Smooth muscle cell (in vitro differentiated cells): Measurements from ENCODE around the gene GRAMD1B. TPM values are rescaled to one million over a fixed set of nuclear protein-coding genes. Genes with fewer than 3 reads are reported as not detected.

Experiments
- DNase-seq: peaks from one replicate; lab custom pipeline; 2025; ENCODE audit not compliant: unreplicated experiment; lab: John Stamatoyannopoulos, UW
- H2AFZ ChIP-seq: fragments of 200-600 bp; sonication (generic); 2 replicates; pipeline ENCODE4 v1.6.0; 2016; ENCODE audit warnings: antibody characterized with exemption, low read depth, mild to moderate bottlenecking
- H3F3A ChIP-seq: fragments of 200-600 bp; sonication (generic); 2 replicates; pipeline ENCODE4 v1.6.0; 2017; ENCODE audit warnings: antibody characterized with exemption, low read depth
- H3K27ac ChIP-seq: fragments of 200-600 bp; sonication (generic); 2 replicates; pipeline ENCODE4 v1.5.1; 2016; ENCODE audit warnings: low read depth, mild to moderate bottlenecking
- H3K27me3 ChIP-seq: fragments of 200-600 bp; sonication (generic); 2 replicates; pipeline ENCODE4 v1.6.1; 2016; ENCODE audit warnings: low read depth, mild to moderate bottlenecking
- H3K36me3 ChIP-seq: fragments of 200-600 bp; sonication (generic); 2 replicates; pipeline ENCODE4 v1.5.1; 2016; ENCODE audit warnings: low read depth
- H3K4me1 ChIP-seq: fragments of 200-600 bp; sonication (generic); 2 replicates; pipeline ENCODE4 v1.5.1; 2016; ENCODE audit warnings: low read depth
- H3K4me2 ChIP-seq: fragments of 200-600 bp; sonication (generic); 2 replicates; pipeline ENCODE4 v1.6.0; 2016; ENCODE audit warnings: mild to moderate bottlenecking
- H3K4me3 ChIP-seq: fragments of 200-600 bp; sonication (generic); 2 replicates; pipeline ENCODE4 v1.5.1; 2016; ENCODE audit warnings: mild to moderate bottlenecking
- H3K79me2 ChIP-seq: fragments of 200-600 bp; sonication (generic); 2 replicates; pipeline ENCODE4 v1.6.0; 2016; ENCODE audit warnings: low read depth, mild to moderate bottlenecking
- H3K9ac ChIP-seq: fragments of 200-600 bp; sonication (generic); 2 replicates; pipeline ENCODE4 v1.6.0; 2016; ENCODE audit warnings: low read depth
- H3K9me3 ChIP-seq: fragments of 200-600 bp; sonication (generic); replicated peaks from 2 replicates; pipeline ENCODE4 v1.5.1; 2016; ENCODE audit warnings: low read depth
- H4K20me1 ChIP-seq: fragments of 200-600 bp; sonication (generic); 2 replicates; pipeline ENCODE4 v1.6.0; 2016; ENCODE audit warnings: low read depth
- WGBS: methylation state at CpG from one replicate; pipeline ENCODE4 v1.1.7; 2016; ENCODE audit warnings: low lambda C conversion rate; 5-methylcytosine and 5-hydroxymethylcytosine counted together
- polyA plus RNA-seq: library from polyadenylated mRNA; unstranded; fragments of >200 nt; fragmentation: Nextera tagmentation; extraction: Ambion mirVana; gene quantifications from 2 replicates; pipeline ENCODE4 v1.2.1, GENCODE V29; 2016
- total RNA-seq: library from RNA; depleted of rRNA; stranded (reverse); fragments of >200 nt; gene quantifications from 2 replicates; pipeline ENCODE4 v1.2.3, GENCODE V29; 2014
- TF ChIP-seq, protein P1 (sequence below): fragments of 200-600 bp; sonication (generic); IDR thresholded peaks from 2 replicates; pipeline ENCODE4 v1.5.1; 2017; ENCODE audit warnings: borderline replicate concordance, mild to moderate bottlenecking, antibody characterized with exemption; ENCODE audit not compliant: insufficient read depth, poor library complexity, severe bottlenecking

GRAMD1B gene
- total and polyA plus RNA-seq, 2 experiments from 2014 or later: 2.4 to 3.4 TPM

DNA sequence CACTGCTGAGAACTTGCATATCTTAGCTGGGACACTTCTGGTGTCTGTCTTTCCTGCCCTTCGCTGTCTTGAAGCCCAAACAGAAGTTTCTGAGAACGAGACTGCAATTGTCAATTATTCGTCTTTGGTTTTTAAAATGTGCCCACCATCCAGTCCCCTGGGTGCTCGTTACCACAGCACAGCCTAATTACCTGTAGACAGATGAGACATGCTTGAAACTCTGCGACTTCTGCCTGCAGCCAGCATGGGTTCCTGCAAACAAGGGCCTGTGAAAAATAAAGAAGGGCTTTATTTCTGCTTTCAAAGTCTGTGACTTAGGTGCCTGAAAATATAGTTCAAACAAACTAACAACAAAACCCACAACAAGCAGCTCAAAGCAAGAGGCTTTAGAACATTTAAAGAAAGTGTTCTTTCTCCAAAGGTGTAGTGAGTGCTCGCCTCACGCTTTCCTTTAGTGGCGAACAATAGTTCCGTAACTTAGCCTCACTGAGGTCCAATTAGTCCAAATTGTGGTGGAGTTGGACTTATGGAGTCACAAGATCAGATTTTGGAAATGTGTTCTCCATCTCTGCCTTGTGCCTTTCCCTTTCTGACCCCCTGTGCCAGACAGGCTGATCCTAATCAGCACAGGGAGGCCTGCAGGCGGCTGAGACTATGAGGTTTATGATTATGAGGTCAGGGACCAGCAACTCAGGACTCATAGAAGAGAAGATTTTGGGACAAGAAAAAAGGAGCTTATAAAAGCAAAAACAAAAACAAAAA is 20.4 kb upstream of the GRAMD1B start:
- Histone ChIP-seq H3K27ac (no peak overlapping the region), H3K36me3 (no peaks in the 10 kb centered on the region), H3K79me2 (no peaks in the 10 kb centered on the region), H2AFZ (no peak overlapping the region), H3K27me3 (peaks cover 2% of the 10 kb centered on the region), H3F3A (no peaks in the 10 kb centered on the region), H3K4me2 (no peak overlapping the region), H3K4me1 (peaks cover 24% of the 10 kb centered on the region), H4K20me1 (no peaks in the 10 kb centered on the region), H3K9ac (no peak overlapping the region), H3K4me3 (no peak overlapping the region), H3K9me3 (no peaks in the 10 kb centered on the region)
- WGBS: 81% methylated on average over 10 of the region's 10 CpGs
- DNase-seq: no peak
- TF ChIP-seq, protein P1, sequence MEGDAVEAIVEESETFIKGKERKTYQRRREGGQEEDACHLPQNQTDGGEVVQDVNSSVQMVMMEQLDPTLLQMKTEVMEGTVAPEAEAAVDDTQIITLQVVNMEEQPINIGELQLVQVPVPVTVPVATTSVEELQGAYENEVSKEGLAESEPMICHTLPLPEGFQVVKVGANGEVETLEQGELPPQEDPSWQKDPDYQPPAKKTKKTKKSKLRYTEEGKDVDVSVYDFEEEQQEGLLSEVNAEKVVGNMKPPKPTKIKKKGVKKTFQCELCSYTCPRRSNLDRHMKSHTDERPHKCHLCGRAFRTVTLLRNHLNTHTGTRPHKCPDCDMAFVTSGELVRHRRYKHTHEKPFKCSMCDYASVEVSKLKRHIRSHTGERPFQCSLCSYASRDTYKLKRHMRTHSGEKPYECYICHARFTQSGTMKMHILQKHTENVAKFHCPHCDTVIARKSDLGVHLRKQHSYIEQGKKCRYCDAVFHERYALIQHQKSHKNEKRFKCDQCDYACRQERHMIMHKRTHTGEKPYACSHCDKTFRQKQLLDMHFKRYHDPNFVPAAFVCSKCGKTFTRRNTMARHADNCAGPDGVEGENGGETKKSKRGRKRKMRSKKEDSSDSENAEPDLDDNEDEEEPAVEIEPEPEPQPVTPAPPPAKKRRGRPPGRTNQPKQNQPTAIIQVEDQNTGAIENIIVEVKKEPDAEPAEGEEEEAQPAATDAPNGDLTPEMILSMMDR: no peak

DNA sequence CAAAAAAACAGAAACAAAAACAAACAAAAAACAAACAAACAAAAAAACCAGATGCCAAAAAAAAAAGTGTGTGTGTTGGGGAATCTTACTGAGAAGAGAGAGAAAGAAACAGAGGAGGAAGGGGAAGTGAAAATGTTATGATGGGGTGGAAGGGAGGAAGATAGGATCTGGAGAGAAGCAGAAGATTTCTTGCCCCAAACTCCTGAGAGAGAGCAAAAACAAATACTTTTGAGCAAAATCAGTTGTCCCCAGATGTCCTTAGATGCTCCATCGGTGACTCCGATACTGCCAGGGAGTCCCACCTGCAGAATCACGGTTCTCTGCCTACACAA is 19.9 kb upstream of the GRAMD1B start:
- Histone ChIP-seq H4K20me1 (no peaks in the 10 kb centered on the region), H3K36me3 (no peaks in the 10 kb centered on the region), H3K9me3 (no peaks in the 10 kb centered on the region), H3K27ac (no peak overlapping the region), H3K4me1 (peaks cover 19% of the 10 kb centered on the region), H3K79me2 (no peaks in the 10 kb centered on the region), H3K9ac (no peak overlapping the region), H3F3A (no peaks in the 10 kb centered on the region), H2AFZ (no peak overlapping the region), H3K27me3 (peaks cover 2% of the 10 kb centered on the region), H3K4me3 (no peak overlapping the region), H3K4me2 (no peak overlapping the region)
- 95% methylated on average over 3 of the region's 3 CpGs for WGBS
- no peak for DNase-seq
- TF ChIP-seq, protein P1: no peak

DNA sequence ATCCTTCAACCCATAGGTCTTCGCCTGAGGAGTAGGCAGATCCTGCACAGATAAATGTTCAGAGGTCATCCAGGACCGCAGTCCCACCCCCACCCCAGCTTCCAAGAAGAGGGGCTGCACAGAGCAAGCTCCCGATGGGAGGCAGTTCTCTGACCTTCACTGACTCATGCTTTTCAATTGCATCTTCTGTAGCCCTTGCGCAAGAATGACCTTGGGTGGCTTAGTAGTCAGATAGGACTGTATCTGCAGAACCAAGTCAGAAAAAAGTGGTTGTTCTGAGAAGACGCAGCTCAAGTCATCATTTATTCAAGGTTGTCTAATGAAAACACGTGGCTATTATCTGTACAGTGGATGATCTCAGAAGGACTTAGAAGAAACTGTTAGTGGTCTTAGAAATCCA is 16.4 kb upstream of the GRAMD1B start:
- Histone ChIP-seq H2AFZ (no peak overlapping the region), H3K27me3 (peaks cover 10% of the 10 kb centered on the region), H3K9ac (no peak overlapping the region), H3K36me3 (no peaks in the 10 kb centered on the region), H3K79me2 (no peaks in the 10 kb centered on the region), H3K27ac (no peak overlapping the region), H3K4me1 (peaks cover 2% of the 10 kb centered on the region), H3K4me3 (no peak overlapping the region), H3K9me3 (no peaks in the 10 kb centered on the region), H3K4me2 (no peak overlapping the region), H3F3A (no peaks in the 10 kb centered on the region), H4K20me1 (no peaks in the 10 kb centered on the region)
- DNase-seq: no peak
- TF ChIP-seq, protein P1: no peak
- WGBS: 78% methylated on average over 6 of the region's 6 CpGs

DNA sequence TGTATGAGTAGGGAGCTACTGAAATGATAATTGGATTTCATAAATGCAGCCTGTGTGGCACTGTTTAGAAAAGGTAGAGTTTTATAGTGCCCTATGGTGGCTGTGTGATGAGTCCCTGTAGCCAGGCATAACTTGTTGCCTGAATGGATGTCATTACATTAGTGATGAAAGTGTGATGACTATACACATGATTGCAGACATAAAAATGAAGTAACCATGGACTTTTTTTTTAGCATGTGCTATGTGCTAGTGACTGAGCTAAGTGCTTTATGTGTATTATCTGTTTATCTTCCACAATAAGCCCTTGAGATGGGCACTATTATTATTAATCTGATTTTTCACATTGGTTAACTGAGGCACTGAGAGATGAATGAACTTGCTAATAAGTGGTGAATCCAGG is 13.5 kb upstream of the GRAMD1B start:
- Histone ChIP-seq H3K4me2 (no peak overlapping the region), H3K4me3 (no peak overlapping the region), H3K27ac (no peak overlapping the region), H3K79me2 (no peaks in the 10 kb centered on the region), H3K9ac (no peak overlapping the region), H4K20me1 (no peaks in the 10 kb centered on the region), H3K36me3 (no peaks in the 10 kb centered on the region), H2AFZ (no peak overlapping the region), H3K9me3 (no peaks in the 10 kb centered on the region), H3K4me1 (no peaks in the 10 kb centered on the region), H3K27me3 (peaks cover 8% of the 10 kb centered on the region), H3F3A (no peaks in the 10 kb centered on the region)
- DNase-seq: no peak
- TF ChIP-seq, protein P1: no peak
